ENCODE measurements around the gene FLII. TPM values are rescaled to one million over a fixed set of nuclear protein-coding genes. Genes with fewer than 3 reads are reported as not detected.

The FLII gene
- total and polyA plus RNA-seq, 2 of the 13 experiments (the other 11 are each of a cell fraction or from before 2014, with no cell fraction given), result 130 to 303 TPM

GRCh38 chr17:18224387-18225120, 34.0 kb downstream of the FLII start (continued):
- TF ChIP-seq TGIF2 (CRISPR knock-in tag; IDR thresholded peaks at IDR 0.05) (no peak), MXD3 (CRISPR knock-in tag; IDR thresholded peaks at IDR 0.05) (peak; percentile 49; the same call in 1 of the 2 replicates), E2F1 (CRISPR knock-in tag; IDR thresholded peaks at IDR 0.05) (no peak), ZSCAN25 (CRISPR knock-in tag; IDR thresholded peaks at IDR 0.05) (no peak), JUN (CRISPR knock-in tag; IDR thresholded peaks at IDR 0.05) (no peak), SMAD9 (CRISPR knock-in tag; IDR thresholded peaks at IDR 0.05) (no peak), RXRA (CRISPR knock-in tag; IDR thresholded peaks at IDR 0.05) (peak; percentile 42; the same call in 1 of the 2 replicates), ZNF207 (IDR thresholded peaks at IDR 0.05; ENCODE audit: borderline replicate concordance) (no peak), MAFG (CRISPR knock-in tag; IDR thresholded peaks at IDR 0.05) (no peak), ZNF605 (CRISPR knock-in tag; IDR thresholded peaks at IDR 0.05) (no peak), MIXL1 (CRISPR knock-in tag; IDR thresholded peaks at IDR 0.05) (no peak), ZNF691 (CRISPR knock-in tag; IDR thresholded peaks at IDR 0.05; ENCODE audit: borderline replicate concordance, low read depth) (no peak; the same call in 1 of the 2 replicates), LRRFIP1 (CRISPR knock-in tag; conservative IDR thresholded peaks at IDR 0.05) (no peak), ZNF30 (CRISPR knock-in tag; IDR thresholded peaks at IDR 0.05) (no peak), ZBTB4 (CRISPR knock-in tag; IDR thresholded peaks at IDR 0.05; ENCODE audit: borderline replicate concordance) (no peak), DDIT3 (CRISPR knock-in tag; IDR thresholded peaks at IDR 0.05) (no peak), ZNF253 (CRISPR knock-in tag; IDR thresholded peaks at IDR 0.05; ENCODE audit: borderline replicate concordance) (no peak), TBX3 (IDR thresholded peaks at IDR 0.05; ENCODE audit: borderline replicate concordance) (no peak), SMC3 (IDR thresholded peaks at IDR 0.05; ENCODE audit: low read length) (no peak), ZNF879 (CRISPR knock-in tag; IDR thresholded peaks at IDR 0.05) (no peak), SMYD3 (CRISPR knock-in tag; IDR thresholded peaks at IDR 0.05) (0 out of 2 replicates have a peak, but pooled peaks have one; percentile 42)

All from HepG2 (cell line).